Trophoblast cell (in vitro differentiated cells and primary cell): Measurements from ENCODE around the gene OR4K17.

Experiments used
- DNase-seq, 2 donors: peaks; one replicate each; pipeline ENCODE4 v3.0.0-alpha.2; 2016
- H2AFZ ChIP-seq: 2 replicates; pipeline ENCODE4 v1.6.1; 2013; ENCODE audit warnings: low read length, moderate library complexity, mild to moderate bottlenecking; ENCODE audit not compliant: insufficient read depth, poor library complexity
- H2AK5ac ChIP-seq: 2 replicates; pipeline ENCODE4 v1.6.1; 2013; ENCODE audit warnings: mild to moderate bottlenecking, low read length
- H2BK120ac ChIP-seq: 2 replicates; pipeline ENCODE4 v1.6.1; 2013; ENCODE audit warnings: low read length, mild to moderate bottlenecking, moderate library complexity; ENCODE audit not compliant: insufficient read depth, poor library complexity
- H2BK12ac ChIP-seq: 2 replicates; pipeline ENCODE4 v1.6.1; 2013; ENCODE audit warnings: mild to moderate bottlenecking, low read length, moderate library complexity
- H2BK5ac ChIP-seq: 2 replicates; pipeline ENCODE4 v1.6.1; 2013; ENCODE audit warnings: low read length, low read depth, moderate library complexity, mild to moderate bottlenecking; ENCODE audit not compliant: poor library complexity
- H3K14ac ChIP-seq: 2 replicates; pipeline ENCODE4 v1.6.1; 2013; ENCODE audit warnings: mild to moderate bottlenecking, low read length
- H3K18ac ChIP-seq: 2 replicates; pipeline ENCODE4 v1.6.1; 2013; ENCODE audit warnings: mild to moderate bottlenecking, low read length
- H3K23ac ChIP-seq: 2 replicates; pipeline ENCODE4 v1.6.1; 2013; ENCODE audit warnings: low read length
- H3K27ac ChIP-seq: 2 replicates; pipeline ENCODE4 v1.5.1; 2013; ENCODE audit warnings: low read depth, mild to moderate bottlenecking, inconsistent platforms, low read length, moderate library complexity
- H3K27me3 ChIP-seq: 2 replicates; pipeline ENCODE4 v1.6.1; 2013; ENCODE audit warnings: inconsistent platforms, mild to moderate bottlenecking, low read length, moderate library complexity; ENCODE audit not compliant: insufficient read depth
- H3K36me3 ChIP-seq, 2 experiments: 1 replicate in 1 of 2; 2 replicates in 1 of 2; pipeline ENCODE4 v1.6.1; 2013; ENCODE audit warnings: low read length in 2 of 2, mild to moderate bottlenecking in 2 of 2, moderate library complexity in 1 of 2; ENCODE audit not compliant: insufficient read depth in 2 of 2, control insufficient read depth in 1 of 2
- H3K4ac ChIP-seq: 2 replicates; pipeline ENCODE4 v1.6.1; 2013; ENCODE audit warnings: low read depth, mild to moderate bottlenecking, low read length, moderate library complexity
- H3K4me1 ChIP-seq, 2 experiments: 1 replicate in 1 of 2; 2 replicates in 1 of 2; pipeline ENCODE4 v1.6.1; 2013; ENCODE audit warnings: low read length in 2 of 2, mild to moderate bottlenecking in 2 of 2, moderate library complexity in 1 of 2; ENCODE audit not compliant: insufficient read depth in 2 of 2, control insufficient read depth in 1 of 2
- H3K4me2 ChIP-seq: 2 replicates; pipeline ENCODE4 v1.6.1; 2013; ENCODE audit warnings: inconsistent platforms, mild to moderate bottlenecking, low read length, moderate library complexity
- H3K4me3 ChIP-seq: 2 replicates; pipeline ENCODE4 v1.5.1; 2013; ENCODE audit warnings: mild to moderate bottlenecking, low read depth, low read length, inconsistent platforms
- H3K79me1 ChIP-seq: one replicate; pipeline ENCODE4 v1.6.1; 2013; ENCODE audit warnings: low read length
- H3K79me2 ChIP-seq: 2 replicates; pipeline ENCODE4 v1.6.1; 2013; ENCODE audit warnings: low read length, mild to moderate bottlenecking; ENCODE audit not compliant: control insufficient read depth, insufficient read depth, poor library complexity
- H3K9ac ChIP-seq: 2 replicates; pipeline ENCODE4 v1.6.1; 2013; ENCODE audit warnings: mild to moderate bottlenecking, low read length
- H3K9me3 ChIP-seq: 2 replicates; pipeline ENCODE4 v1.6.1; 2013; ENCODE audit warnings: low read depth, mild to moderate bottlenecking, control low read depth, inconsistent platforms, low read length; ENCODE audit not compliant: insufficient read depth
- H4K12ac ChIP-seq: 2 replicates; pipeline ENCODE4 v1.6.1; 2013; ENCODE audit warnings: low read depth, mild to moderate bottlenecking, low read length, moderate library complexity
- H4K8ac ChIP-seq: 2 replicates; pipeline ENCODE4 v1.6.1; 2013; ENCODE audit warnings: low read depth, mild to moderate bottlenecking, low read length, moderate library complexity
- H4K91ac ChIP-seq: one replicate; pipeline ENCODE4 v1.6.1; 2013; ENCODE audit warnings: low read depth, mild to moderate bottlenecking, low read length, moderate library complexity
- whole genome bisulfite sequencing: extraction: QIAGEN DNeasy Blood & Tissue Kit; methylation state at CpG from one replicate; pipeline ENCODE4 v1.1.7; 2013; ENCODE audit warnings: missing lambda C conversion rate; ENCODE audit not compliant: insufficient read length, insufficient coverage; ENCODE audit errors: extremely low coverage; 5-methylcytosine and 5-hydroxymethylcytosine counted together

The OR4K17 gene

DNA sequence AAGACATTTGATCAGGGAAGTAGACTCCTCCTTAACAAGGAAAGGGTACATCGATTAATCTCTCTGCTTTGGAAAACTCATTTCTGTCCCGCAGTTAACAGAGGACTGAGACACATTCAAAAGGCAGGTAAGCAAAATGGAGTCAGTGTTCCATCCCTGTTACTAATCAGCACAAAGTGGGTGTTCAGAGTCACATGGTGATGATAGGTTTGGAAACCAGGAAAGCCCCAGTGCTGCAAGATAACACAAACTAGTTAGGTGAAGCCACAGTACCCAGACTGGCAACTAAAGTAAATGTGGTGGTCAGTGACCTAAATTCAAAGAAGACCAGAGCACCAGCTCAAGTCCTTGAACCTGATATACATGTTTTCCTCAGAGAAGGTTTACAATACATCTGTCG lies 1.8 kb downstream of the OR4K17 start:
- Histone ChIP-seq H3K79me2 (no peaks in the 10 kb centered on the region), H2AK5ac (no peak overlapping the region), H3K4ac (no peak overlapping the region), H2BK5ac (no peak overlapping the region), H3K79me1 (no peaks in the 10 kb centered on the region), H3K4me2 (no peak overlapping the region), H3K23ac (no peak overlapping the region), H3K14ac (no peak overlapping the region), H3K9me3 (no peaks in the 10 kb centered on the region), H3K4me1 (no peaks in the 10 kb centered on the region), H3K18ac (no peak overlapping the region), H3K36me3 (no peaks in the 10 kb centered on the region), H3K9ac (no peak overlapping the region), H2AFZ (no peak overlapping the region), H4K12ac (no peak overlapping the region), H2BK12ac (no peak overlapping the region), H3K4me3 (no peak overlapping the region), H4K8ac (no peak overlapping the region), H3K27ac (no peak overlapping the region), H3K27me3 (no peaks in the 10 kb centered on the region), H4K91ac (no peak overlapping the region), H2BK120ac (no peak overlapping the region)
- WGBS, result no CpG with 5 or more reads among the region's 3 CpGs
- DNase-seq, result no peak

DNA sequence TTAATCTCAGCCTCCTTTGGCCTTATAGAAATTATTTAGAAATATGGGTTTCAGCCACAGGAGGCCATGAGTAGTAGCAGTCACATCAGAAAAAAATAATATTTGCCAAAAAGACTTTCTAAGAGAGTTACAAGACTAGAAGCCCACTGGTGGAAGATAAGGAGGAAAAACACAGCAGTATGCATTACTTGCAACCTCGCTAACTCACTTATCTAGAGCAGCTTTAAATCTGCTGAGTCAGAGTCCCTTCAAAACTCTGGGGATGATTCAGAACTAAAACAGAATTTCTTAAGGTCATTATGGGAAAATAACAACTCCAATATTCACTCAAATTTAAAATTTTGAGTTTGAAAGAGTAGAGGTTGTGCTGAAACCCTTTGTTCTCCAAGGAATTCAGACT lies 6.2 kb downstream of the OR4K17 start:
- no peak overlapping the region for H2BK120ac ChIP-seq
- no peaks in the 10 kb centered on the region for H3K4me1 ChIP-seq
- H4K91ac ChIP-seq, result no peak overlapping the region
- no peak overlapping the region for H3K27ac ChIP-seq
- no peaks in the 10 kb centered on the region for H3K79me2 ChIP-seq
- no peaks in the 10 kb centered on the region for H3K27me3 ChIP-seq
- no peak overlapping the region for H3K4ac ChIP-seq
- no peak for DNase-seq
- no peak overlapping the region for H2AK5ac ChIP-seq
- H2BK5ac ChIP-seq, result no peak overlapping the region
- H3K79me1 ChIP-seq, result no peaks in the 10 kb centered on the region
- no peak overlapping the region for H2AFZ ChIP-seq
- no peak overlapping the region for H4K8ac ChIP-seq
- H3K18ac ChIP-seq, result no peak overlapping the region
- H3K9me3 ChIP-seq, result peaks cover 8% of the 10 kb centered on the region
- no peak overlapping the region for H3K9ac ChIP-seq
- H4K12ac ChIP-seq, result no peak overlapping the region
- no CpG with 5 or more reads among the region's 1 CpG for WGBS
- H3K23ac ChIP-seq, result no peak overlapping the region
- H3K36me3 ChIP-seq, result no peaks in the 10 kb centered on the region
- no peak overlapping the region for H3K4me2 ChIP-seq
- H2BK12ac ChIP-seq, result no peak overlapping the region
- H3K4me3 ChIP-seq, result no peak overlapping the region
- no peak overlapping the region for H3K14ac ChIP-seq

DNA sequence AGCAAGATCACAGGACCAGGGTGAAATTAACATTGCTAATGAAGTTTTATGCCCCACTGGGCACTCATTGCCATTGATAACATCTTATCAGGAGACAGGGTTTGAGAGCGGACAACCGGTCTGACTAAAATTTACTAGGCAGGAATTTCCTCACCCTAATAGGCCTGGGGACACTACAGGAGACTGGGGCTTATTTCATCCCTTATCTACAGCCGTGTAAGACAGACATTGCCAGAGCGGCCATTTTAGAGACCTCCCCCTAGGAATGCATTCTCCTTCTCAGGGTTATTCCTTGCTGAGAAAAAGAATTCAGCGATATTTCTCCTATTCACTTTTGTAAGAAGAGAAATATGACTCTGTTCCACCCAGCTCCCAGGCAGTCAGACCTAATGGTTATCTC lies 8.3 kb downstream of the OR4K17 start:
- Histone ChIP-seq H2BK12ac (no peak overlapping the region), H3K36me3 (no peaks in the 10 kb centered on the region), H3K14ac (no peak overlapping the region), H3K4ac (no peak overlapping the region), H3K79me2 (no peaks in the 10 kb centered on the region), H3K18ac (no peak overlapping the region), H3K27ac (no peak overlapping the region), H3K9ac (no peak overlapping the region), H3K79me1 (no peaks in the 10 kb centered on the region), H4K91ac (no peak overlapping the region), H4K8ac (no peak overlapping the region), H2AK5ac (no peak overlapping the region), H4K12ac (no peak overlapping the region), H3K23ac (no peak overlapping the region), H2AFZ (no peak overlapping the region), H3K9me3 (peaks cover 8% of the 10 kb centered on the region), H3K4me1 (no peaks in the 10 kb centered on the region), H3K4me2 (no peak overlapping the region), H3K27me3 (no peaks in the 10 kb centered on the region), H2BK5ac (no peak overlapping the region), H2BK120ac (no peak overlapping the region), H3K4me3 (no peak overlapping the region)
- WGBS, result no CpG with 5 or more reads among the region's 5 CpGs
- DNase-seq, result no peak

DNA sequence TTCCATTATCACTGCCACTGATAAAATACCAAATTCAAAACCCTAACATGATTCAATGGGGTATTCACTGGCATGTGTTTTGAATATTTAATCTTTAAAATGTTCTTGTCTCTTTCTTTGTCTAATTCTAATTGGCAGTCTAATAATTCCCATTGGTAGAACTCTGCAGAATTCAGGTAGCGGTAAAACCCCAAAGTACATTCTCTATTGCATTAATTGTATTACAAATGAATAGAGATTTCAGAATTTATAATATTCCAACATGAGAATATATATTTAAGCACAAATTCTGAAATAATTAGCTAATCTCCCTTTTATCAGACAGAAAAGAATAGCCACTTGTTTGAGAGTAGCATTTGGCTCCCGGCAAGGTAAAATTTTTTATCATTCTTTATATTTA lies 28.0 kb downstream of the OR4K17 start, which contains the start of gene OR4N5:
Gene OR4N5 (plus strand): TSS at position 301 of the 400 bp plus-strand sequence. CDS start 4,916 bp downstream, outside the sequence.
- H3K4me2 ChIP-seq, result no peak within 1 kb of the TSS
- H4K12ac ChIP-seq, result no peak within 1 kb of the TSS
- no peak within 1 kb of the TSS for H4K8ac ChIP-seq
- no peak within 1 kb of the TSS for H2BK12ac ChIP-seq
- no peaks in the 10 kb centered on the region for H3K79me2 ChIP-seq
- H3K23ac ChIP-seq, result no peak within 1 kb of the TSS
- no peak within 1 kb of the TSS for H4K91ac ChIP-seq
- no peaks in the 10 kb centered on the region for H3K27me3 ChIP-seq
- H2BK5ac ChIP-seq, result no peak within 1 kb of the TSS
- no peak within 1 kb of the TSS for H3K27ac ChIP-seq
- no peaks in the 10 kb centered on the region for H3K36me3 ChIP-seq
- H3K14ac ChIP-seq, result no peak within 1 kb of the TSS
- H3K4me1 ChIP-seq, result no peaks in the 10 kb centered on the region
- H3K4me3 ChIP-seq, result no peak within 1 kb of the TSS
- no peak within 1 kb of the TSS for H2AFZ ChIP-seq
- no peak within 1 kb of the TSS for H3K9ac ChIP-seq
- H3K79me1 ChIP-seq, result no peaks in the 10 kb centered on the region
- no CpG with 5 or more reads among the region's 2 CpGs for WGBS
- no peak within 1 kb of the TSS for H3K18ac ChIP-seq
- no peak within 1 kb of the TSS for H2BK120ac ChIP-seq
- H3K9me3 ChIP-seq, result peaks cover 2% of the 10 kb centered on the region
- DNase-seq, result no peak
- no peak within 1 kb of the TSS for H2AK5ac ChIP-seq
- no peak within 1 kb of the TSS for H3K4ac ChIP-seq
